ENCODE data around the gene NRG2. TPM values are rescaled to one million over a fixed set of nuclear protein-coding genes. Genes with fewer than 3 reads are reported as not detected.

NRG2 gene
- total RNA-seq, 4 donors from 2014 or later: 5.3 to 8.8 (median 7.5) TPM

- DNase-seq (ENCODE audit: low spot score in 2 of 2): no peak
- no peak for TF ChIP-seq POLR2A (IDR thresholded peaks at IDR 0.05)
- TF ChIP-seq CTCF (IDR thresholded peaks at IDR 0.05): no peak
- intact Hi-C loops (cut with DNase I; ENCODE audit: low total_unique reads): no loop called here
- no peak overlapping the region for H3K4me3 ChIP-seq (ENCODE audit: low read depth, poor library complexity, severe bottlenecking)
These were observed 60.2 kb downstream of the NRG2 start for GRCh38 chr5:139982975-139983240.

- H3K4me3 ChIP-seq (ENCODE audit: low read depth, poor library complexity, severe bottlenecking): no peak overlapping the region
- no peak for DNase-seq (ENCODE audit: low spot score in 2 of 2)
- WGBS, 2 donors: 63 to 68% methylated on average over 15 of the region's 15 CpGs
- intact Hi-C loops (cut with DNase I; ENCODE audit: low total_unique reads): no loop called here
- TF ChIP-seq POLR2A (IDR thresholded peaks at IDR 0.05) (no peak), CTCF (IDR thresholded peaks at IDR 0.05) (no peak)
These were observed 60.7 kb downstream of the NRG2 start for GRCh38 chr5:139982157-139982974.

- no peak overlapping the region for H3K4me3 ChIP-seq (ENCODE audit: low read depth, poor library complexity, severe bottlenecking)
- DNase-seq (ENCODE audit: low spot score in 2 of 2): no peak
- intact Hi-C loops (cut with DNase I; ENCODE audit: low total_unique reads): no loop called here
- 79 to 93% methylated on average over 3 of the region's 3 CpGs for whole genome bisulfite sequencing, 2 donors
- TF ChIP-seq CTCF (IDR thresholded peaks at IDR 0.05) (no peak), POLR2A (IDR thresholded peaks at IDR 0.05) (no peak)
These were observed 62.3 kb downstream of the NRG2 start for GRCh38 chr5:139980765-139981164.

GRCh38 chr5:139979943-139980342 is 63.2 kb downstream of the NRG2 start:
- no peak overlapping the region for H3K4me3 ChIP-seq (ENCODE audit: low read depth, poor library complexity, severe bottlenecking)
- intact Hi-C loops (cut with DNase I; ENCODE audit: low total_unique reads): no loop called here
- no peak for TF ChIP-seq CTCF (IDR thresholded peaks at IDR 0.05)
- TF ChIP-seq POLR2A (IDR thresholded peaks at IDR 0.05): no peak
- DNase-seq (ENCODE audit: low spot score in 2 of 2): no peak
- WGBS, 2 donors: 73 to 76% methylated on average over 2 of the region's 2 CpGs

- WGBS, 2 donors: 74 to 81% methylated on average over 3 of the region's 3 CpGs
- TF ChIP-seq CTCF (IDR thresholded peaks at IDR 0.05) (no peak), POLR2A (IDR thresholded peaks at IDR 0.05) (no peak)
- no peak for DNase-seq (ENCODE audit: low spot score in 2 of 2)
- intact Hi-C loops (cut with DNase I; ENCODE audit: low total_unique reads): no loop called here
- H3K4me3 ChIP-seq (ENCODE audit: low read depth, poor library complexity, severe bottlenecking): no peak overlapping the region
These were observed 63.6 kb downstream of the NRG2 start for GRCh38 chr5:139979518-139979917.

GRCh38 chr5:139976703-139977102 is 66.4 kb downstream of the NRG2 start:
- no peak for DNase-seq (ENCODE audit: low spot score in 2 of 2)
- intact Hi-C loops (cut with DNase I; ENCODE audit: low total_unique reads): no loop called here
- H3K4me3 ChIP-seq (ENCODE audit: low read depth, poor library complexity, severe bottlenecking): no peak overlapping the region
- no peak for TF ChIP-seq CTCF (IDR thresholded peaks at IDR 0.05)
- TF ChIP-seq POLR2A (IDR thresholded peaks at IDR 0.05): no peak
- WGBS, 2 donors: 82% methylated on average over 1 of the region's 1 CpG
